K562 (cell line): ENCODE results near the gene PTCRA. TPM values are rescaled to one million over a fixed set of nuclear protein-coding genes. Genes with fewer than 3 reads are reported as not detected.

Experiments
- ATF3 ChIP-seq, 2 experiments: fragments of 450-650 bp in 1 of 2; sonication (generic) in 1 of 2; formaldehyde crosslinking in 1 of 2; IDR thresholded peaks in 1 of 2; conservative IDR thresholded peaks in 1 of 2; 2 replicates each; pipeline versions ENCODE4 v1.6.1 to v1.8.1; 2016 to 2023; ENCODE audit warnings: mild to moderate bottlenecking in 2 of 2, moderate library complexity in 2 of 2, inconsistent platforms in 1 of 2, missing genetic modification reagents in 1 of 2
- BACH1 ChIP-seq: fragments of 200-800 bp; sonication (Bioruptor generic); IDR thresholded peaks from 2 replicates; pipeline ENCODE4 v1.6.1; 2016; ENCODE audit warnings: missing genetic modification characterization, missing compliant biosample characterization
- ELF4 ChIP-seq: fragments of 450-650 bp; formaldehyde crosslinking; IDR thresholded peaks from 2 replicates; pipeline ENCODE4 v1.4.0; 2022; ENCODE audit warnings: missing genetic modification characterization
- ESRRB ChIP-seq: fragments of 250-450 bp; sonication (Bioruptor Pico); IDR thresholded peaks from 2 replicates; pipeline ENCODE4 v1.5.0; 2020; ENCODE audit warnings: mild to moderate bottlenecking, moderate library complexity, borderline replicate concordance
- FOXJ2 ChIP-seq: fragments of 200-800 bp; sonication (Bioruptor generic); IDR thresholded peaks from 2 replicates; pipeline ENCODE4 v1.6.1; 2016; ENCODE audit warnings: missing genetic modification characterization, missing compliant biosample characterization
- HDAC3 ChIP-seq: fragments of 450-650 bp; IDR thresholded peaks from 2 replicates; pipeline ENCODE4 v1.6.1; 2018; ENCODE audit warnings: borderline replicate concordance, mild to moderate bottlenecking, moderate library complexity; ENCODE audit not compliant: partially characterized antibody
- JUN ChIP-seq, 2 experiments: sonication (generic) in 1 of 2; formaldehyde crosslinking in 1 of 2; IDR thresholded peaks; 2 replicates each; pipeline versions ENCODE4 v1.6.1 to v1.8.0; 2012 to 2022; ENCODE audit warnings: borderline replicate concordance in 2 of 2, mild to moderate bottlenecking in 2 of 2, improper control_type of control experiment in 1 of 2, low read depth in 1 of 2, low read length in 1 of 2, missing genetic modification reagents in 1 of 2
- PBX2 ChIP-seq, 2 experiments: IDR thresholded peaks in 1 of 2; conservative IDR thresholded peaks in 1 of 2; 2 replicates each; pipeline ENCODE4 v1.6.1; 2016; ENCODE audit warnings: low read depth in 2 of 2, mild to moderate bottlenecking in 1 of 2, missing compliant biosample characterization in 1 of 2, missing genetic modification characterization in 1 of 2, moderate library complexity in 1 of 2
- PHF21A ChIP-seq: fragments of 450-650 bp; IDR thresholded peaks from 2 replicates; pipeline ENCODE4 v1.6.1; 2017; ENCODE audit warnings: low read depth, borderline replicate concordance
- SIN3A ChIP-seq, 2 experiments: fragments of 150-350 bp in 1 of 2; IDR thresholded peaks; 2 replicates each; pipeline ENCODE4 v1.6.1; 2011 to 2016; ENCODE audit warnings: borderline replicate concordance in 2 of 2, low read depth in 2 of 2, low read length in 2 of 2, mild to moderate bottlenecking in 2 of 2, moderate library complexity in 2 of 2; ENCODE audit not compliant: control insufficient read depth in 1 of 2
- SNAPC5 ChIP-seq: fragments of 250-450 bp; sonication (Bioruptor Pico); IDR thresholded peaks from 2 replicates; pipeline ENCODE4 v1.8.0; 2021; ENCODE audit warnings: moderate library complexity, mild to moderate bottlenecking, inconsistent platforms
- SREBF2 ChIP-seq: sonication (generic); formaldehyde crosslinking; IDR thresholded peaks from 2 replicates; pipeline ENCODE4 v1.4.0; 2020; ENCODE audit warnings: mild to moderate bottlenecking, missing genetic modification reagents
- TAF1 ChIP-seq: IDR thresholded peaks from 2 replicates; pipeline ENCODE4 v1.6.1; 2011; ENCODE audit warnings: mild to moderate bottlenecking, low read length, moderate library complexity; ENCODE audit not compliant: insufficient read depth, control insufficient read depth, severe bottlenecking; ENCODE audit errors: extremely low read depth
- TAF7 ChIP-seq: fragments of 450-650 bp; IDR thresholded peaks from 2 replicates; pipeline ENCODE4 v1.6.1; 2016; ENCODE audit warnings: missing genetic modification characterization, missing compliant biosample characterization
- TARDBP ChIP-seq: fragments of 450-650 bp; IDR thresholded peaks from 2 replicates; pipeline ENCODE4 v1.6.1; 2016
- TCFL5 ChIP-seq: fragments of 250-450 bp; sonication (Bioruptor Pico); conservative IDR thresholded peaks from 2 replicates; pipeline ENCODE4 v1.6.1; 2021; ENCODE audit warnings: mild to moderate bottlenecking, moderate library complexity, matching md5 sums
- ZC3H11A ChIP-seq: IDR thresholded peaks from 2 replicates; pipeline ENCODE4 v1.6.1; 2012; ENCODE audit warnings: low read depth, low read length, improper control_type of control experiment
- ZC3H8 ChIP-seq: fragments of 450-650 bp; IDR thresholded peaks from 2 replicates; pipeline ENCODE4 v1.6.1; 2017
- ZNF507 ChIP-seq: conservative IDR thresholded peaks from 2 replicates; pipeline ENCODE4 v1.6.1; 2017; ENCODE audit warnings: missing genetic modification characterization, missing compliant biosample characterization
- ZNF561 ChIP-seq: fragments of 450-650 bp; formaldehyde crosslinking; conservative IDR thresholded peaks from 2 replicates; pipeline ENCODE4 v1.4.0; 2020; ENCODE audit warnings: mild to moderate bottlenecking, moderate library complexity
- polyA plus RNA-seq, 8 experiments: library from polyadenylated mRNA; depleted of rRNA in 4 of 8; stranded (reverse) in 5 of 8; unstranded in 3 of 8; fragments of >200 nt; fragmentation: Nextera tagmentation in 2 of 8; fragmentation: Illumina TruSeq in 1 of 8; extraction: Ambion mirVana in 2 of 8; extraction: Trizol in 1 of 8; gene quantifications; 2 replicates each; pipeline versions ENCODE4 v1.2.1 to v1.2.3, GENCODE V29; 2011 to 2014; ENCODE audit warnings: inconsistent platforms in 1 of 8, missing spikeins in 1 of 8
- total RNA-seq, 7 experiments: library from RNA; depleted of rRNA in 6 of 7; stranded (reverse); fragments of >200 nt in 6 of 7; fragmentation: Illumina TruSeq in 2 of 7; extraction: Trizol in 2 of 7; gene quantifications; 2 replicates each; pipeline versions ENCODE4 v1.2.1 to v1.2.3, GENCODE V29; 2011 to 2021; ENCODE audit warnings: low replicate concordance in 1 of 7

Gene PTCRA
- total and polyA plus RNA-seq, 9 of the 15 experiments (the other 6 are each of a cell fraction or from before 2014, with no cell fraction given) = 0.21 TPM; not detected in 8

- TF ChIP-seq ATF3 (IDR thresholded peaks at IDR 0.05) (no peak), ATF3 (CRISPR knock-in tag; conservative IDR thresholded peaks at IDR 0.05) (peak; percentile 74; the same call in 1 of the 2 replicates), ESRRB (CRISPR knock-in tag) (no peak; the same call in 1 of the 2 replicates), TCFL5 (CRISPR knock-in tag) (no peak), ZC3H11A (0 out of 2 replicates have a peak, but pooled peaks have one; percentile 65), ZNF507 (tag) (no peak), SIN3A (IDR thresholded peaks at IDR 0.05; ENCODE audit: borderline replicate concordance in 2 of 2, control insufficient read depth in 1 of 2, low read depth in 2 of 2, low read length in 2 of 2) (peak; percentile 23 to 77; a peak in 1 of 4 replicates), HDAC3 (no peak), TAF1 (peak; percentile 96), FOXJ2 (peak; percentile 98), SNAPC5 (CRISPR knock-in tag) (no peak), PBX2 (CRISPR knock-in tag; IDR thresholded peaks at IDR 0.05; ENCODE audit: low read depth) (no peak), PBX2 (tag; conservative IDR thresholded peaks at IDR 0.05; ENCODE audit: low read depth) (0 out of 2 replicates have a peak, but pooled peaks have one; percentile 6), ZNF561 (no peak), PHF21A (peak; percentile 40; the same call in 1 of the 2 replicates), ELF4 (CRISPR knock-in tag) (peak; percentile 22; the same call in 1 of the 2 replicates), SREBF2 (CRISPR knock-in tag) (no peak), TARDBP (peak; percentile 86), ZC3H8 (no peak), TAF7 (tag) (peak; percentile 100), JUN (IDR thresholded peaks at IDR 0.05; ENCODE audit: borderline replicate concordance, low read depth, low read length) (0 out of 2 replicates have a peak, but pooled peaks have one; percentile 57), JUN (CRISPR knock-in tag; IDR thresholded peaks at IDR 0.05; ENCODE audit: borderline replicate concordance) (no peak), BACH1 (tag) (peak; percentile 52; the same call in 1 of the 2 replicates)
Observed at GRCh38 chr6:42879372-42880239, 36.2 kb upstream of the PTCRA start, which contains the start of gene RPL7L1 (continued).
